HepG2 (cell line): ENCODE measurements around the gene AIP. TPM values are rescaled to one million over a fixed set of nuclear protein-coding genes. Genes with fewer than 3 reads are reported as not detected.
A peak's percentile ranks its signal among the peaks of the same experiment; 100 is the strongest.

ENCODE experiments used
- ADNP ChIP-seq: sonication (generic); formaldehyde crosslinking; IDR thresholded peaks from 2 replicates; pipeline ENCODE4 v1.4.0; 2020; ENCODE audit warnings: missing genetic modification reagents
- CC2D1A ChIP-seq: sonication (generic); formaldehyde crosslinking; IDR thresholded peaks from 2 replicates; pipeline ENCODE4 v1.8.1; 2023; ENCODE audit warnings: mild to moderate bottlenecking, missing genetic modification reagents
- DPF2 ChIP-seq: sonication (generic); formaldehyde crosslinking; IDR thresholded peaks from 2 replicates; pipeline ENCODE4 v1.4.0; 2020; ENCODE audit warnings: mild to moderate bottlenecking, low read depth, missing genetic modification reagents, borderline replicate concordance
- HMG20A ChIP-seq: IDR thresholded peaks from 2 replicates; pipeline ENCODE4 v1.6.1; 2016; ENCODE audit warnings: borderline replicate concordance
- HNRNPH1 ChIP-seq: fragments of 200-400 bp; formaldehyde crosslinking; optimal IDR thresholded peaks from 2 replicates; pipeline ENCODE3; 2017; ENCODE audit warnings: mild to moderate bottlenecking, low read depth, low read length
- RCOR2 ChIP-seq: IDR thresholded peaks from 2 replicates; pipeline ENCODE4 v1.6.1; 2016; ENCODE audit warnings: missing biosample characterization, missing genetic modification reagents
- ZKSCAN5 ChIP-seq: sonication (generic); formaldehyde crosslinking; IDR thresholded peaks from 2 replicates; pipeline ENCODE4 v1.5.1; 2020; ENCODE audit warnings: mild to moderate bottlenecking, missing genetic modification reagents
- ZNF317 ChIP-seq: sonication (generic); formaldehyde crosslinking; IDR thresholded peaks from 2 replicates; pipeline ENCODE4 v1.5.0; 2020; ENCODE audit warnings: mild to moderate bottlenecking, missing genetic modification reagents
- ZNF777 ChIP-seq: sonication (generic); formaldehyde crosslinking; IDR thresholded peaks from 2 replicates; pipeline ENCODE4 v1.4.0; 2020; ENCODE audit warnings: missing genetic modification reagents
- polyA plus RNA-seq, 8 experiments: library from polyadenylated mRNA; depleted of rRNA in 3 of 8; stranded (reverse) in 7 of 8; unstranded in 1 of 8; fragments of >200 nt; fragmentation: Illumina TruSeq in 4 of 8; extraction: Trizol in 4 of 8; gene quantifications; 2 replicates each; pipeline versions ENCODE4 v1.2.1 to v1.2.3, GENCODE V29; 2011 to 2016; ENCODE audit warnings: low read depth in 4 of 8, missing spikeins in 1 of 8, mixed read lengths in 1 of 8; ENCODE audit not compliant: insufficient read depth in 1 of 8
- total RNA-seq, 5 experiments: library from RNA; depleted of rRNA; stranded (reverse); fragments of >200 nt; fragmentation: Illumina TruSeq; extraction: Trizol; gene quantifications; 2 replicates each; pipeline ENCODE4 v1.2.3, GENCODE V29; 2016; ENCODE audit warnings: low read depth in 1 of 5
- TF ChIP-seq, protein P1 (sequence below): sonication (generic); formaldehyde crosslinking; IDR thresholded peaks from 2 replicates; pipeline ENCODE4 v1.4.0; 2020; ENCODE audit warnings: missing genetic modification reagents, mild to moderate bottlenecking, borderline replicate concordance
- TF ChIP-seq, protein P2 (sequence below): sonication (generic); formaldehyde crosslinking; IDR thresholded peaks from 2 replicates; pipeline ENCODE4 v1.4.0; 2020; ENCODE audit warnings: mild to moderate bottlenecking, missing genetic modification reagents, borderline replicate concordance
- TF ChIP-seq, protein P3 (sequence below): sonication (generic); formaldehyde crosslinking; conservative IDR thresholded peaks from 2 replicates; pipeline ENCODE4 v1.4.0; 2020; ENCODE audit warnings: missing genetic modification reagents
- TF ChIP-seq, protein P4 (sequence below): sonication (generic); formaldehyde crosslinking; IDR thresholded peaks from 2 replicates; pipeline ENCODE4 v1.5.1; 2020; ENCODE audit warnings: mild to moderate bottlenecking, missing genetic modification reagents

Gene AIP
- total and polyA plus RNA-seq, 2 of the 13 experiments (the other 11 are each of a cell fraction or from before 2014, with no cell fraction given), result 51.8 to 110 TPM

DNA sequence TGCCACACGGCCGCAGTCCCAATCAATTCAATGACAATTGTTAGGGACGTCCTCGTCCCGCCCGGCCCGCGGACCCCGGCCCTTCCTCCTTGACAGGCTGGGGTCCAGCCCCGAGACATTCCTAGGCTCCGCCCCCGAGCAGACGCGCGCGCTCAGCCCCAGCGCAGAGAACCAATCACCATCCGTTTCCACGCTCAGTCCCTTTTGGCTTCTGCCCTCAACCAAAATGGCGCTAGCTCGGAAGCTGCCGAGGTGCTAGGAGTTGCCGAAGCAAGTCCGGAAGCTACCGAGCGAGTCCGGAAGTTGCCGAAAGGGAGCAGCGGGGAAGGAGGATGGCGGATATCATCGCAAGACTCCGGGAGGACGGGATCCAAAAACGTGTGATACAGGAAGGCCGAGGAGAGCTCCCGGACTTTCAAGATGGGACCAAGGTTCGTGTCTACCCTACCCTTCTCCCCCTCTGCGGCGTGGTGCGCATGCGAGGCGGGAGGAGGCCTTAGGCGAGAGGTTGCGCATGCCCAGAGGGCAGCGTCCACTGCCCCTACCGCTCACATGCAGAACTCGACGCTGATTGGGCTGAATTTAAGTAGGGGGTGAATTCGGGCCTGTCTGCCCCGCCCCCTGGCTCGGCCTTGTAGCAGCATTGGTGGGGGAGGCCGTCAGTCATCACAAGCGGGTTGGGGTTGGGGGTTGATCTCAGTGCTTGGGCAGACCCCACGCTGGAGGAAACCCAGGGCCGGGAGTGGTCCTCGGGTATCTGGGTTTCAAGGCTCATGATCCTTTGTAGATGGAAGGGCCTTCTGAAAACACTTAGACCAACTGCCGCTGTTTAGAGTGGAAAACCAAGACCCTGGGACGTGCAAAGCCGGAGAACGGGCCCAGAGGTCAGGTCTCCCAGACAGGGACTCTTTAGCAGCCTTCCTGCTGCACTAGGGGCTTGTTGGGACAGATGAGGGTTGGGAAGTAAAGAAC lies at the start of gene AIP (continued):
- TF ChIP-seq ZNF317 (CRISPR knock-in tag), result peak; percentile 89
- peak; percentile 56; the same call in 1 of the 2 replicates for TF ChIP-seq ZNF777 (CRISPR knock-in tag)
- TF ChIP-seq ZKSCAN5 (CRISPR knock-in tag), result peak; percentile 31; the same call in 1 of the 2 replicates
- TF ChIP-seq DPF2 (CRISPR knock-in tag), result no peak; the same call in 1 of the 2 replicates
- TF ChIP-seq HNRNPH1, result no peak
- TF ChIP-seq CC2D1A, result no peak
- TF ChIP-seq, protein P1, sequence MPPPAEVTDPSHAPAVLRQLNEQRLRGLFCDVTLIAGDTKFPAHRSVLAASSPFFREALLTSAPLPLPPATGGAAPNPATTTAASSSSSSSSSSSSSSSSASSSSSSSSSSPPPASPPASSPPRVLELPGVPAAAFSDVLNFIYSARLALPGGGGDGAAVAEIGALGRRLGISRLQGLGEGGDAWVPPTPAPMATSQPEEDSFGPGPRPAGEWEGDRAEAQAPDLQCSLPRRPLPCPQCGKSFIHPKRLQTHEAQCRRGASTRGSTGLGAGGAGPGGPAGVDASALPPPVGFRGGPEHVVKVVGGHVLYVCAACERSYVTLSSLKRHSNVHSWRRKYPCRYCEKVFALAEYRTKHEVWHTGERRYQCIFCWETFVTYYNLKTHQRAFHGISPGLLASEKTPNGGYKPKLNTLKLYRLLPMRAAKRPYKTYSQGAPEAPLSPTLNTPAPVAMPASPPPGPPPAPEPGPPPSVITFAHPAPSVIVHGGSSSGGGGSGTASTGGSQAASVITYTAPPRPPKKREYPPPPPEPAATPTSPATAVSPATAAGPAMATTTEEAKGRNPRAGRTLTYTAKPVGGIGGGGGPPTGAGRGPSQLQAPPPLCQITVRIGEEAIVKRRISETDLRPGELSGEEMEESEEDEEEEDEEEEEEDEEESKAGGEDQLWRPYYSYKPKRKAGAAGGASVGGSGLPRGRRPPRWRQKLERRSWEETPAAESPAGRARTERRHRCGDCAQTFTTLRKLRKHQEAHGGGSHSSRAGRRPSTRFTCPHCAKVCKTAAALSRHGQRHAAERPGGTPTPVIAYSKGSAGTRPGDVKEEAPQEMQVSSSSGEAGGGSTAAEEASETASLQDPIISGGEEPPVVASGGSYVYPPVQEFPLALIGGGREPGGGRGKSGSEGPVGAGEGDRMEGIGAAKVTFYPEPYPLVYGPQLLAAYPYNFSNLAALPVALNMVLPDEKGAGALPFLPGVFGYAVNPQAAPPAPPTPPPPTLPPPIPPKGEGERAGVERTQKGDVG (CRISPR knock-in tag), result peak; percentile 95; the same call in 1 of the 2 replicates
- TF ChIP-seq, protein P2, sequence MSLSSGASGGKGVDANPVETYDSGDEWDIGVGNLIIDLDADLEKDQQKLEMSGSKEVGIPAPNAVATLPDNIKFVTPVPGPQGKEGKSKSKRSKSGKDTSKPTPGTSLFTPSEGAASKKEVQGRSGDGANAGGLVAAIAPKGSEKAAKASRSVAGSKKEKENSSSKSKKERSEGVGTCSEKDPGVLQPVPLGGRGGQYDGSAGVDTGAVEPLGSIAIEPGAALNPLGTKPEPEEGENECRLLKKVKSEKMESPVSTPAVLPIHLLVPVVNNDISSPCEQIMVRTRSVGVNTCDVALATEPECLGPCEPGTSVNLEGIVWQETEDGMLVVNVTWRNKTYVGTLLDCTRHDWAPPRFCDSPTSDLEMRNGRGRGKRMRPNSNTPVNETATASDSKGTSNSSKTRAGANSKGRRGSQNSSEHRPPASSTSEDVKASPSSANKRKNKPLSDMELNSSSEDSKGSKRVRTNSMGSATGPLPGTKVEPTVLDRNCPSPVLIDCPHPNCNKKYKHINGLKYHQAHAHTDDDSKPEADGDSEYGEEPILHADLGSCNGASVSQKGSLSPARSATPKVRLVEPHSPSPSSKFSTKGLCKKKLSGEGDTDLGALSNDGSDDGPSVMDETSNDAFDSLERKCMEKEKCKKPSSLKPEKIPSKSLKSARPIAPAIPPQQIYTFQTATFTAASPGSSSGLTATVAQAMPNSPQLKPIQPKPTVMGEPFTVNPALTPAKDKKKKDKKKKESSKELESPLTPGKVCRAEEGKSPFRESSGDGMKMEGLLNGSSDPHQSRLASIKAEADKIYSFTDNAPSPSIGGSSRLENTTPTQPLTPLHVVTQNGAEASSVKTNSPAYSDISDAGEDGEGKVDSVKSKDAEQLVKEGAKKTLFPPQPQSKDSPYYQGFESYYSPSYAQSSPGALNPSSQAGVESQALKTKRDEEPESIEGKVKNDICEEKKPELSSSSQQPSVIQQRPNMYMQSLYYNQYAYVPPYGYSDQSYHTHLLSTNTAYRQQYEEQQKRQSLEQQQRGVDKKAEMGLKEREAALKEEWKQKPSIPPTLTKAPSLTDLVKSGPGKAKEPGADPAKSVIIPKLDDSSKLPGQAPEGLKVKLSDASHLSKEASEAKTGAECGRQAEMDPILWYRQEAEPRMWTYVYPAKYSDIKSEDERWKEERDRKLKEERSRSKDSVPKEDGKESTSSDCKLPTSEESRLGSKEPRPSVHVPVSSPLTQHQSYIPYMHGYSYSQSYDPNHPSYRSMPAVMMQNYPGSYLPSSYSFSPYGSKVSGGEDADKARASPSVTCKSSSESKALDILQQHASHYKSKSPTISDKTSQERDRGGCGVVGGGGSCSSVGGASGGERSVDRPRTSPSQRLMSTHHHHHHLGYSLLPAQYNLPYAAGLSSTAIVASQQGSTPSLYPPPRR (CRISPR knock-in tag), result peak; percentile 72
- TF ChIP-seq, protein P3, sequence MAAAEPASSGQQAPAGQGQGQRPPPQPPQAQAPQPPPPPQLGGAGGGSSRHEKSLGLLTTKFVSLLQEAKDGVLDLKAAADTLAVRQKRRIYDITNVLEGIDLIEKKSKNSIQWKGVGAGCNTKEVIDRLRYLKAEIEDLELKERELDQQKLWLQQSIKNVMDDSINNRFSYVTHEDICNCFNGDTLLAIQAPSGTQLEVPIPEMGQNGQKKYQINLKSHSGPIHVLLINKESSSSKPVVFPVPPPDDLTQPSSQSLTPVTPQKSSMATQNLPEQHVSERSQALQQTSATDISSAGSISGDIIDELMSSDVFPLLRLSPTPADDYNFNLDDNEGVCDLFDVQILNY (CRISPR knock-in tag), result peak; percentile 68
- TF ChIP-seq, protein P4, sequence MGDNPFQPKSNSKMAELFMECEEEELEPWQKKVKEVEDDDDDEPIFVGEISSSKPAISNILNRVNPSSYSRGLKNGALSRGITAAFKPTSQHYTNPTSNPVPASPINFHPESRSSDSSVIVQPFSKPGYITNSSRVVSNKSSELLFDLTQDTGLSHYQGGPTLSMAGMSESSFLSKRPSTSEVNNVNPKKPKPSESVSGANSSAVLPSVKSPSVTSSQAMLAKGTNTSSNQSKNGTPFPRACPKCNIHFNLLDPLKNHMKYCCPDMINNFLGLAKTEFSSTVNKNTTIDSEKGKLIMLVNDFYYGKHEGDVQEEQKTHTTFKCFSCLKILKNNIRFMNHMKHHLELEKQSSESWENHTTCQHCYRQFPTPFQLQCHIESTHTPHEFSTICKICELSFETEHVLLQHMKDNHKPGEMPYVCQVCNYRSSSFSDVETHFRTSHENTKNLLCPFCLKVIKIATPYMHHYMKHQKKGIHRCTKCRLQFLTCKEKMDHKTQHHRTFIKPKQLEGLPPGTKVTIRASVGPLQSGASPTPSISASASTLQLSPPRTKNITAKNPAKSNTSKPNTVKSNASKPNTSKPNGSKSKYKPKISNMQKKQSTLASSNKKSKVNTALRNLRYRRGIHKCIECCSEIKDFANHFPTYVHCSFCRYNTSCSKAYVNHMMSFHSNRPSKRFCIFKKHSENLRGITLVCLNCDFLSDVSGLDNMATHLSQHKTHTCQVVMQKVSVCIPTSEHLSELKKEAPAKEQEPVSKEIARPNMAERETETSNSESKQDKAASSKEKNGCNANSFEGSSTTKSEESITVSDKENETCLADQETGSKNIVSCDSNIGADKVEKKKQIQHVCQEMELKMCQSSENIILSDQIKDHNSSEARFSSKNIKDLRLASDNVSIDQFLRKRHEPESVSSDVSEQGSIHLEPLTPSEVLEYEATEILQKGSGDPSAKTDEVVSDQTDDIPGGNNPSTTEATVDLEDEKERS (CRISPR knock-in tag), result peak; percentile 97
- TF ChIP-seq HMG20A (CRISPR knock-in tag), result no peak; the same call in 1 of the 2 replicates
- peak; percentile 68; the same call in 1 of the 2 replicates for TF ChIP-seq RCOR2 (CRISPR knock-in tag)
- no peak for TF ChIP-seq ADNP (CRISPR knock-in tag)
